ENCODE measurements around the gene RNF44.

- TF ChIP-seq EZH2 (IDR thresholded peaks at IDR 0.05; ENCODE audit: insufficient read depth, poor library complexity, severe bottlenecking) (no peak), EZH2phosphoT487 (IDR thresholded peaks at IDR 0.05; ENCODE audit: insufficient read depth, low read depth) (no peak)
Observed at GRCh38 chr5:176545737-176546509, 8.7 kb upstream of the RNF44 start.
